ENCODE results near the gene AAK1.

- no peak for TF ChIP-seq CTCF (conservative IDR thresholded peaks at IDR 0.05; ENCODE audit: low read depth, low read length)
- no peak for TF ChIP-seq EZH2 (IDR thresholded peaks at IDR 0.05; ENCODE audit: low read length, unreplicated experiment)
Observed at GRCh38 chr2:69585855-69586555, 57.5 kb downstream of the AAK1 start.
